GM19240 (cell line): Measurements from ENCODE around the gene ATG4C.

ENCODE experiments used
- DNase-seq: peaks from one replicate; pipeline ENCODE4 v3.0.0; 2011; ENCODE audit warnings: low spot score; ENCODE audit not compliant: insufficient read length

Gene ATG4C

DNA sequence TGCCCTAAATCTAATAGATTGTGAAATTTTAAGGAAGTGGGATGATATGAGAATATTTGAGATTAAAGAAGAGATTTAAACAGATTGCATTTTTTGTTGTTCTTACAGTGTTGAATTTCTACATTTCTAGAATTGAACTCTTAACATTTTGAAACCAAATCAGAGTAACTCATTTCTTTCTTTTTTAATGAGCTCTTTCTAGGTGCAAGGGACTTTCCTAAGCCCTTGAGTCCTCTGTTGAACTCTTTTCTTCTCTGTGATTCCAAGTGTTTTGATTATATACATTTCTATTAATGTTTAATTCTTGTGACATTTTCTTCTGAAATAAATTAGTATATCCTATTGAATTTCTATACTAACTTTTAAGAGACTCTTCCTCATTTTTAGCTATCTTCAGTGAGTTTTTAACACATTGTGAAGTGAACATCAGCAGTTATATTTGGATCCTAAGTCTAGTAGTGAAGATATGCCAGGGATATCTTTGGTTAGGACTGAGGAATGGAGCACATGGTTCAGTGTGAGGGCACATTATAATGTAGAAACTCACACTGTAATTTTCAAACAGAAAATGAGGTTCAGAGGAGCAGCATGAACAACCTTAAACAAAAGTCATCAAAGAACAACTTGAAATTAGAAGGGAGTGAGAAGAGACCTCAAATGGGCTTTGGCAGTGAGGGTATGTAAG, 53.1 kb downstream of the ATG4C start:
- no peak for DNase-seq

DNA sequence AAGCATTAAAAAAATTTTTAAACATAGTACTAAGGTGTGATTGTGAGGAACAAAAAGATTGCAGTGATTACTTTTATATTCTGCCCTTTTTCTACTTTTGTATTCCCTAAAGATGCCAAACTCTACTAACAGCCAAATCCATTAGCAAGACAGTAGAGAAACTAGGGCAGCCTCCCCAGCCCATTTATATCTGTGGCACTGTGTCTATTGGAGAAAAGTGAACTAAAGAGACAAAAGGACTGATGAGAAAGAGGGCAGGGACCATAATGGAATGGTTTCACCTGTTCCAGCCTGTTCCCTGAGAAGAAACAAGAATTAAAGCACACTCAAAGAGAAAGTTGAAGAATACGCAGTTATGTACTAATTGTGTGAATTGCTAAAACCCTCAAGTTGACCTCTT, 56.6 kb downstream of the ATG4C start:
- DNase-seq = no peak

DNA sequence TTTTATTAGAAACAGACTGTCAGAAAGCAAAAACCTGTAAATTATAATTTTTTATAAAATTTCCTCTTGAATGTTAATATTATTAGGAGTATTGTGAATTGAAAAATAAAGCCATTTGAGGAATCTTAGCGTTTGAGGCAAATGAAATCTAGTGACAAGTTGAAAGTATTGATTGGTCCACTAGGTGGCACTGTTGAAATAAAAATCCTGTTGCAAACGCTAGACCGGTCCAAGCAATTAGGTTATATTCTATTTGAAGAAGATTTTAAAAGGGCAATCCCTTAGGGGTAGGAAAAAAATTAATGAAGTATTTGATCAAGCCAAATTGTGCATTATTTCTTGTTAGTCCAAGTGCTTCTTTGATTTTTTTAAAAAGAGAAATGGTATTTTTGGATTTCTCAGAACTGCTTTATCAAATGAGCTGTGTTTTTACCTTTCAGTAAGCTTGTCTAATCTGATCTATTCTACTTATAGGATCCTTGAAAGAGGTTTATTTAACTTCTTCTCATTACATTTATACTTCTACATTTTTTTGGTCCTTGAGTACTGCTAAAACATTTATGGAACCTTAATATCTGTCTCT, 57.7 kb downstream of the ATG4C start:
- peak; percentile 5 for DNase-seq

DNA sequence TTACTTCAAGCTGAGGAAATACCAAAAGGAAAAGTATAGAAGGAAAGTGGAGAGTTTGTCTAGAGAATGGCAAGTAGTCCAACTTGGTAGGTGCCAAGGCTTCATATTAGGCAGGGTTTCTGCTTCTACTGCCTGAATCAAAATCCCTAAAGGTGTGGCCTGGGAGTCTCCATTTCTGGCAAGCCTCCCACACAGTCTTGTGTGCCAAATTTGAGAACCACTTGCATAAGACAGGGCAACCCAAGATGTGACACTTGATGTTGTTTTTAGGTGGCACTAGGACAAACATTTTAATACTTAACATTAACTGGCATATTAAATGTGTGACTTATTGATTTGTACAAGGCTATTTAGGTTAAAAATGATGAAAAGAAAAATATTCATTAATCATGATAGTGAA, 60.1 kb downstream of the ATG4C start:
- DNase-seq = no peak

DNA sequence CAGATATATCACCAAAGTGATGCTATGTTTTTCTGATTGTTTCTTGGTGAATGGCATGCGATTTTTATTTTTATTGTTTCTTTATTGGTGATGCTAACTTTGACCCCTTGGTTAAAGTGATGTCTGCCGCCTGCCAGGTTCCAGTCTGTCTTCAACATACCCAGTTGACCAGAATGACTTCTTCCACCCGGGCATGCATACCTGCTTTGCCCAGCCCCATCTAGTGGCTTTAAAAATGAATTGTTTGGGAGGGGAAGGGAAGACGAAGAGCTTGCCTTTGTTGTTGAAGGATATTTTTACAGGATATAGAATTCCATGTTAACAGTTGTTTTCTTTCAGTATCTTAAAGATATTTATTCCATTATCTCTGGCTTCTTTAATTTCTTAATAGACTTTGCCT, 65.1 kb downstream of the ATG4C start:
- no peak for DNase-seq

DNA sequence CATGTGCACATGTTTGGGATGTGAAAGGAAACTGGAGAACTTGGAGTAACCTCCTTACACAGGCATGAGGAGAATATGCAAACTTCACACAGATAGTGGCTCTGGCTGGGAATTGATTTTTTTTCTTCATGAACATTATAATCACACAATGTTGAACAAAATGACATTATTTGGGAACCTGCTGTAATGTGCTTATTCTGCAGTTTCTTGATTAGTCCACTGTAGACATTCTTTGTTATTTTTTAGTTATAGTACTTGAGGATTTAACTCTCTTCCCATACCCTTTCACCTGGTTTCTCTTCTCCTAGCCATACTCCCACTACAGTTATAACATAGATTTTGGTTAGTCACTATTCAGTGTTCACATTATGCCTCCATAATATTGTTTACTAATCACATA, 68.3 kb downstream of the ATG4C start:
- no peak for DNase-seq

DNA sequence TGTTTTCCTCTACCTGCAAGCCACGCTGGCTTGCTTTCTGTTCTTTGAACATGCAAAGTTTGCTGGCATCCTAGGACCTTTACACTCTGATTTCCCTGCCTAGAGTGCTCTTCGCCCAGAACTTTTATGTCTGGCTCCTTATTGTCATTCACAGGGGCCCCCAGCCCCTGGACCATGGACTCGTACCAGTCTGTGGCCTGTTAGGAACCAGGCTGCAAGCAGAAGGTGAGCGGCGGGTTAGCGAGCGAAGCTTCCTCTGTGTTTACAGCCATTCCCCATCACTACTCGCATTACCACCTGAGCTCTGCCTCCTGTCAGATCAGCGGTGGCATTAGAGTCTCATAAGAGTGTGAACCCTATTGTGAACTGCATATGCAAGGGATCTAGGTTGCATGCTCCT, 73.0 kb downstream of the ATG4C start:
- no peak for DNase-seq

DNA sequence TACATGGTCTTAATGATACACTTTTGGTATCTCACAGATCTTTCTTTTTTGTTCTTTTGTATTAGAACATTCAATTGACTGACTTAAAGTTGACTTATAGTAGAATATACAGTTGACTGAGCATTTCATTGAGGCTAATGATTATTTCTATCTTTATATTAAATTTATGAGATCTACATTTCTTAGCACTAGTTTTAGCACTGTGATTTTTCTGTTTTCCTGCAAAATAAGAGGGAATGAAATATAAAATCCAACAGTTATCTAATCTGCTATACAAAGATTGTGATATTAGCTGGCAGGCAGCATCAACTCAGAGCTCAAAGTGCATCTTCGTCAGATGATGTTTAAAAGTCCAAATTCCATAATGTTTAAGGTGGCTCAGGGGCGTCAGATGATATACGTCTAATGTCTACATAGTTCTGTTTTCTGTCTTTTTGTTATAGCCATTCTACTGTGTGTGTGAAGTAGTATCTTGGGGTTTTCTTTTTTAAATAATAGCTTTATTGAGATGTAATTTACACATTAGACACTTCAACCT, 85.4 kb downstream of the ATG4C start:
- DNase-seq = no peak

DNA sequence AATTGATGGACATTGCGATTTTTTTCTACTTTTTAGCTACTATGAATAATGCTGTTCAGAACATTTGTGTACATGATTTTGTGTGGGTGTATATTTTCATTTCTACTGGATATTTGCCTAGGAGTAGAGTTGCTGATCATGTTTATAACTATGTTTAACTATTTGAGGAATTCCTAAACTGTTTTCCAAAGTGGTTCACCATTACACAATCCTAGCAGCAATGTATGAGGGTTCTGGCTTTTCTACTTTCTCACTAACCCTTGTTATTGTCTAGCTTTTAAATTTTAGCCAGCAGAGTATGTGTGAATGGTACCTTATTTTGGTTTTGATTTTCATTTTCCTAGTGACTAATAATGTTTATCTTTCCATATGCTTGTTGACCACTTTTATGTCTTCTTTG, 86.2 kb downstream of the ATG4C start:
- no peak for DNase-seq

DNA sequence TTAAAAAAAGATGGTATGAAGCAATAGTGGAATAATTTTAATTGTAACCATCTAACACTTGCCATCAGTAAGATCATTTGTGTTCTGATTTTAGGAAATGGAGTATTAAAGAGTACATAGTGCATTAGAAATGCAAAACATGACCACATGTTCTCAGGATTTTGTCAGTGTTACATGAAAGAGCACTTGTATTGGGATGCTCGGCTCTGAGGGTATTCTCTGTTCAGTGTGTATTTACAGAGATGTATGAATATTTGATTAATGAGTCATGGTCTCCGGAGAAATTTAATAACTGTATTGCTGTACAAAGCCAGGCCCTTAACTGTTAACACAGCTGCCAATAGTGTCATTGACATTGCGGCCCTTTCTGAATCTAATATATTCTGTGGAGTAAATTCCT, 91.7 kb downstream of the ATG4C start:
- no peak for DNase-seq

DNA sequence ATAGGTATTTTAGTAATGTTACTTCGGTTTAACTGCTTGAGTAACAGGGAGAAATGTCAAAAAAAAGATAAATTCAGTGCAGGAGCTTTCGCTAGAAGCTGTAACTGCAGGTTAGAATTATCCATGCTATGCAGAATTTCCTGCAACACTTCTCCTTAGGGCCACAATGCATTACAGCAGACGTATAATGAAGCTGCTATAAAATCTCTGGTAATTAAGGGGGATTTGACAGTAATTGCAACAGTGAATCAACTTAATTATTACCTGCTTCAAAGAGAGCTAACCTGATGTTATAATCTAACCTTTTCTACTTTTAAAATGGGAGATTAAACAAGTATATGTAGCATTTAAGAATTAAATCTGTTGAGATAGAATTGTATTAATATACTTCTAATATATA, 92.6 kb downstream of the ATG4C start:
- DNase-seq = no peak

DNA sequence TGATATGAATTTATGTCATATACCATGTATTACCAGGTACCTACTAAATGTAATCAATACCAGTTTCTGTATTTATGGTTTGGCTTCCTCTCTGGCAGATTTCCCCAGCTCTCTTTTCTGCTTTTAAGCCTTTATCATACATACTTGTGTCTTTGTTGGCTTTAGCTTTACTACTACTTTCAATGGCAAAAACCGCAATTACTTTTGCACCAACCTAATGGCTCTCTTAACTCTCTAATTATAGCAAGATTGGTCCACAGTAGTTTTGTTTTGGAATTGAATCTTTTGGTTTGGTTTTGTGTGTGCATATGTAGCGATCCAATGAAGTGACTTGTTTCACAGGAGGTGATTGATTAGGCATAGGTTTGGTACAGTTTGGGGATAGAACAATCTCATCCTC, 93.6 kb downstream of the ATG4C start:
- no peak for DNase-seq

DNA sequence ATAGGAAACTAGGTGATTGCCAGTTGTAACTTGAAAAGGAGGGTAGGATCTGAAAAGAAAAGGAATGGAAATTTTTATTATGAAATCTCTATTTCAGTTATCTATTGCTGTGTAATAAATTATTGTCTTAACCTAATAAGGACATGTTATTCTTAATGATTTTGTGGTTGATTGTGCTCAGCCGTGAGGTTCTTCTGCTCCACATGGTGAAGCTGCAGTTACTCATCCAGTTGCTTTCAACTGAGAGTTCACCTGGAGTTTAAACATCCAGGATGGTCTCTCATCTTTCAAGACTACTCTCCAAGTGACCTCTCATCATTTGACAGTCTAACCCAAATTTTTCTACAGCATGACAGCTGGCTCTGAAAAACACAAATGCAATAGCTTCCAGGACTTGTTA, 96.0 kb downstream of the ATG4C start:
- DNase-seq = no peak

DNA sequence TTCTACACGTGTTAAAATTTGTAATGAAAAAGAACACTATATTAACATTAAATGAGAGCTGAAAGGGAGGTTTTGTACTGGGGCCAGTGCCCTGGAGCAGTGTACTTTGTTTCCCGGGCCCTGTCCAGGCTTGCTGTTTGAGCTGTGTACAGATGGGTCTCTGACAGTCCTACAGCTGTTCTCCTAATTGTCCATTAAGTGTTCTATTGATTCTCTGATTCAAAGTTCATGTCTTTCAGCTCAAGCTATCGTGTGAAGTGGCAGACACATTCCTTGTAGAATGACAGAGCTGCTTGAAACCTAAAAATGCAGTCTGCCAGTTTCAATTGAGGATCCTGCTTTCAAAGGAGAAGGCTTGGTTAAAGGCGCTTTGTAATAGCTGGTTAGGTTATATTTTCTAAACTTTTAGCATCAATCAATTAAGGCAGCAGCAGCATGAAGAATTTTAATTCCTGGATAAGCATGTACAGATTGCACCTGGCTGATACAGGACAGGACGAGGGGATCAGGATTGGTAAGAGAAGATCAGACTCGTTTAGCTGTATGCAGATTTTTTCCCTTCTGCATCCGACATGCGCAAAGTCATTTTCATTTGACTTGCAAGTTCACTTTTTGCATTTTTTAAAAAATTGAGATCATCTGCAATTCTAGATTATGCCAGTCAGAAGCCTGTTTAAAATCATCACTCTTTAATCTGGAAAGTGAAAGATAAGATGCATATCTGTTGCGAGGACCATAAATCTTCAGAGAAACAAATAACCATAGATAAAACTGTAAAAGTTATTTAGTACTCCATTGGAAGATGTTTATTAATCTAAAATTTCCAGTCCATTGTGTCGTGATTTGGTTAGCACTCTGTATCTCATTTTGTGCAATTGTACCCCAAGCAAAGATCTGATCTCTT, 98.5 kb downstream of the ATG4C start:
- no peak for DNase-seq

DNA sequence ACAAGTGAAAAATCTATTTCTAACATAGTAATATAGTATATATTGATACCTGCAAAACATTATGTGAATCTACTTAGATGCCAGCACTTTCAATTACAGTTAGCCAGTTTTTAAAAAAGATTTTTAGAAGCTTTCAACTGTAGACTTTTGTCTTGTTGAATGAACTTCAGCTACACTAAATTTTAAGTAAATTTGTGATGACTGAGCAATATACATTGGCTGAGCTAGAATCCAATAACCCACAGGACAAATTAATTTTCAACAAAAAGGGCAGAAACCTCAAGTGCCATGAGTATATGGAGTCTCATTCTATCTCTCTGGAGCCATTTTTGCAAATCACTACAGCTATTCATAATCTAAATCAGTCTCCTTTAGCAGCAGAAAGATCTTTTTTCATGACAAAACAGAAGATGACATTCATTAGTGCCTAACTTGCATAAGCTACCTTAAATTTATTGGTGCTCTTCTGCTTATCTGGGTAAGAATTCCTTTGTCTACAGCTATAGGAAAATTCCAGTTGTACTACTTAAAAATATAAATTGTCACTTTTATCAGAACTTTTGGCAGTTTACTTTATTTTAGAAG, 100.3 kb downstream of the ATG4C start:
- DNase-seq = no peak

DNA sequence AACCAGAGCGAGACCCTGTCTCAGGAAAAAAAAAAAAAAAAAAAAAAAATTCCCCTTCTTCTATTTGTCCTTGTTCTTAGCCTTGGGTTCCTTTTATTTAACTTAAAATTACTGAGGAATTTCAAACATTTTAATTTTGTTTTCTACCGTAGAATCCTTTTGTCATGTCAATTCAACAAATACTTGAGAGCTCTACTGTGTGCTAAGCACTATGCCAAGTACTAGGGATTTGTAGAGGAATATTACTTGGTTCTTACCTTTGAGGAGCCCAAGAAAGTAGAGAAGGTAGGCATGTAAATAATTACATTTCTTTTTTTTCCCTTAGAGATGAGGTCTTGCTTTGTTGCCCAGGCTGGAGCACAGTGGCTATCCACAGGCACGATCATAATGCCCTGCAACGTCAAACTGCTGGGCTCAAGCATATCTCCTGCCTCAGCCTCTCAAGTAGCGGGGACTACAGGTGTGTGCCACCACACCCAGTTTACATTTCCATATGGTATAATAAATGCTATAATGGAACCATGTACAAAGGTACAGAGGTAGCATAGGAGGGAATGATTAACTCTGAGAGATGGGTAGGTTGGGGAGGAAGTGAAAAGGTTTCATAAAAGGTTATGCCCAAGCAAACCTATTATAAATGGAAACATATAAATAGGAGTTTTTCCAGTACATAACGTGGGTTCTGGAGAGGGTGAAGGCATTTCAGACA, 104.0 kb downstream of the ATG4C start:
- no peak for DNase-seq

DNA sequence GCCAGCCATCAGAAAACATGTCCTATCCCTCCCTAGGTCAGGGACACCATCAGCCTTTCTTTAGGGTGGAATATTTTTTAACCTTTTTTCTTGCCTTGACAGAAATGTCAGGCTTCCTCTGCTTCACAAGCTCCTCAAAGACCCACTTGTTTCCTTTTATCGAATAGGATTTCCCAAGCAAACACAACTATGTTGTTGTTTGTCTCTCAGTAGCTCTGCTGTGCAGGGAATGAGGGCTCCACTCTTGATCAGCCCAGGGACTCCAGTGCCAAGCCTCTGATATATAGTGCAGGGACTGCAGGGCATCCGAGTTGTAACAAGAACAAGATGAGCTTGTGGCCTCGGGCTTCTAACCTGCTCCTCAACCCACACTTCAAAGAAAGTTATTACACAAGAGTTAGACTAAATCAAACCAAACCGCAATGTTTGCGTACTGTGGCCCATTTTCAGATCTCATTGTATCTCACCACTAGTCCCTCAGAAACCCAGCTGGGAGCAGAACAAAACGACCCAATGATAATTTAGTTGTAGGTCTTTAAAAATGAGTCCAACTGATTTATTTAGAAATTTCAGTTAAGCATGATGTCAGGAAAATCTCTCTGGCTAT, 108.1 kb downstream of the ATG4C start:
- DNase-seq = no peak

DNA sequence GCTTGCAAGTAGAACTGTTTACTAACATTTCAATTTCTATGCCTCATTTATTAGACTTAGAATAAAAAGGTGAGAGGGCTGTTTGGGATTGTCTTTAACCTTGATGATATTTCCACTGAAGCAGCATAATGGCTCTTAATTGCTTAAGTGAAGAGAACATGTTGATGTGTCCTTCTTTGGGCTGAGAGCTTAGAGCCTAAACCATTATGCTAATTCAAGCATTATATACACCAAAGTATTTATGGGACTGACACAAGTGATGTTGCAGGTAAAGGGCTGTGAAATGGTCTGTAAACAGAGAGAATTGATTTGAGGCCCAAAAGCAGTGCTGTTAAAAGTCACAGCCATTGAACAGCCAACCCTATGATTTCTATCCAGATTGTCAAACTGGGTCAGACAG, 113.9 kb downstream of the ATG4C start:
- no peak for DNase-seq

DNA sequence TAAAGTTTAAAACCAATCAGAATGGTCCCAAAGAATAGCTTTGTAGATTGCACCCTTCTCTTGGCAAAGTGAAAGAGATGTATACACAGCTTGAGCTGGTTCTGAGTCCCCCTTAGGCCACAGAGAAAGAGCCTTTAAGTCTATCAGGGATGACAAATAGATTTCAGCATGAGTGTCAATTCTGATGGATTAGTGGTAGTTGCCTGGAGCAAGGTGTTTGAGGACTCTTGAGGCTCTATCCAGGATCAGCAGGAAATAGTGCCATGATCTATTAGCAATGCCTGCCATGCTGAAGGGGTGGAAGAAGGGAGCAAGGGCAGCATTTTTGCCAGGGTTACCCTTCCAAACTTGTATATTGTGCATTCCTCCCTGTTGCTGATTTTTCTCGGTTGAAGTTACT, 116.6 kb downstream of the ATG4C start:
- no peak for DNase-seq

DNA sequence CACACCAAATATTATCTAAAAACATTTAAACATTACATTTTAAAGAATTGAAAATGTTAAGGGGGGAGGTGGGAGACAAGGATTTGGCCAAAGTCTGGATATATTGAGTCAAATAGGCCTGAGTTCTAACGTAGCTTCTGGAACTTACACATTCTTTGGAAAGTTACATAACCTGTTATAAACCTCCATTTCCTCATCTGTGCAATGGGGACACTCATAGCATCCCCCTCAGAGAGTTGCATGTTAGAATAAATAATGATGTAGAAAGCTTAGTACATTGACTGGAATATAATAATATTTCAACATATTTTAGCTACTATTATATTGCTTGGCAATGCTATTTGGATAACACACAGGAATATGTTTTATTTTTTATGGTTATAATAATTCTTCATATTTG, 117.7 kb downstream of the ATG4C start:
- DNase-seq = no peak

DNA sequence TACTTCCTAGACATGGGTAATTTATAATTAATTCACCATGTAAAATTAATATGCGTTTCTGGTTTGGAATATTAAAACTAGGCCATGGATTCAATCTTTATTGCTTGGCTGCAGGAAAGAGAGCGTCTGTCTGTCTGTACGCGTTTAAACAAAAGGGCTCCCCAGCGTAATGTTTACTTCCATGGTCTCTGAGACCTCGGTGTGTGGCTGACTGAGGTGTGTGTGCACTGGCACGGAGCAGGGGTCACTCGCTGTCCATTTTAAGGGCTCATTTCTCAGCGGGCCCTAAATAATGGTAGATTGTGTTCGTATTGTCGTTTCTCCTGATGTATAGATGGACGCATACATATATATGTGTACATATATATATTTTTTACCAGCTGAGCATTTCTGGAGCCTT, 119.6 kb downstream of the ATG4C start:
- DNase-seq = no peak
